Measurements from ENCODE around the gene CENPQ.
A peak's percentile ranks its signal among the peaks of the same experiment; 100 is the strongest.

CENPQ gene

DNA sequence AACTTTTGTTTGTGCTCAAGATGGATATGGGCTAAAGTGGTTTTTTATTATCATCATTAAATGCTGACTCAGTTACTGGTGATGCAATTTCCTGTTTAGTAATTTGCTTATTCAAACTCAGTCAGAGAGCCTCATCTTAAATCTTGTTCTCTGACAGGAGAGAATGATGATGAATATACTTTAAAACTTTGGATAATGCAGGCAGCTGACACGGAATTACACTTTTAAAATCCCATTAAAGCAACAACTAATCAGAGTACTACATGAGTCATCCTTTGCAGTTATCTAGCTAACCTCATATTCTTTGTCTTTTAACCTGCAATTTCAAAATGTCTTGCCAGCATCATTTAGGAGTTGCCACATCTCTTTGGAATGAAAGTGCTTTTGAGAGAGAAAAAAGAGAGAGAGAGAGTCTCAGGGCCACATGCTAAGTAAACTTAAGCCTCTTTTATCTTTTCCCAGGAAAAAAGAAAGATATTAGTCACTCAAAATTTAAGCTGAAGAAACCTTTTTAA is 78.1 kb downstream of the CENPQ start:
- H3K4me3 ChIP-seq (ENCODE audit: low read length): no peak overlapping the region
- TF ChIP-seq, protein P1, sequence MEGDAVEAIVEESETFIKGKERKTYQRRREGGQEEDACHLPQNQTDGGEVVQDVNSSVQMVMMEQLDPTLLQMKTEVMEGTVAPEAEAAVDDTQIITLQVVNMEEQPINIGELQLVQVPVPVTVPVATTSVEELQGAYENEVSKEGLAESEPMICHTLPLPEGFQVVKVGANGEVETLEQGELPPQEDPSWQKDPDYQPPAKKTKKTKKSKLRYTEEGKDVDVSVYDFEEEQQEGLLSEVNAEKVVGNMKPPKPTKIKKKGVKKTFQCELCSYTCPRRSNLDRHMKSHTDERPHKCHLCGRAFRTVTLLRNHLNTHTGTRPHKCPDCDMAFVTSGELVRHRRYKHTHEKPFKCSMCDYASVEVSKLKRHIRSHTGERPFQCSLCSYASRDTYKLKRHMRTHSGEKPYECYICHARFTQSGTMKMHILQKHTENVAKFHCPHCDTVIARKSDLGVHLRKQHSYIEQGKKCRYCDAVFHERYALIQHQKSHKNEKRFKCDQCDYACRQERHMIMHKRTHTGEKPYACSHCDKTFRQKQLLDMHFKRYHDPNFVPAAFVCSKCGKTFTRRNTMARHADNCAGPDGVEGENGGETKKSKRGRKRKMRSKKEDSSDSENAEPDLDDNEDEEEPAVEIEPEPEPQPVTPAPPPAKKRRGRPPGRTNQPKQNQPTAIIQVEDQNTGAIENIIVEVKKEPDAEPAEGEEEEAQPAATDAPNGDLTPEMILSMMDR (conservative IDR thresholded peaks at IDR 0.05; ENCODE audit: low read depth, low read length): no peak
- DNase-seq (ENCODE audit: low read depth): peak; percentile 81

DNA sequence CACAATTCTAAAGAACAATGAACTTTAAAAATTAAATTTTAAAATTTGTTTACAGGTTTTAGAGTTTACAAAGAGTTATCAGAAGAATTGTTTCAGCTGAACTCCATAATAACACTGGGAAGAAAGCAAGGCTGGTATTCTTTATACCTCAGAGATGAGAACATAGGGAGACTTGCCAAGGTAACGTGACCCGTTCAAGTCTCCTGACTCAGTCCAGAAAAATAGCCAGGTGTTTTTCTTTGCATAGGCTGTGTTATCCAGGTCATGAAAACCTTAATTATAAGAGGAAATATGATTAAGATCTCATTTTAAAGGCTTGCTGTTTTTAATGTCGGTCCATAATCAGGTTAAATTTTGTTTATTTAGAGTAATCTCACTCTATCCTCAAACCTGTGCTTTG is 78.8 kb downstream of the CENPQ start:
- H3K4me3 ChIP-seq (ENCODE audit: low read length): no peak overlapping the region
- DNase-seq (ENCODE audit: low read depth): no peak
- TF ChIP-seq, protein P1 (conservative IDR thresholded peaks at IDR 0.05; ENCODE audit: low read depth, low read length): no peak

Data from retinal pigment epithelial cell (primary cell).